K562 (cell line): Measurements from ENCODE around the gene SNX9. TPM values are rescaled to one million over a fixed set of nuclear protein-coding genes. Genes with fewer than 3 reads are reported as not detected.

Source experiments
- BCLAF1 ChIP-seq, 2 experiments: fragments of 450-650 bp in 1 of 2; IDR thresholded peaks; 2 replicates each; pipeline ENCODE4 v1.6.1; 2011 to 2017; ENCODE audit warnings: low read depth in 2 of 2, antibody characterized with exemption in 1 of 2, borderline replicate concordance in 1 of 2, low read length in 1 of 2, mild to moderate bottlenecking in 1 of 2, mixed read lengths in 1 of 2; ENCODE audit not compliant: control insufficient read depth in 1 of 2
- BRCA1 ChIP-seq, 2 experiments: fragments of 450-650 bp in 1 of 2; sonication (generic) in 1 of 2; formaldehyde crosslinking in 1 of 2; IDR thresholded peaks; 2 replicates each; pipeline versions ENCODE4 v1.5.0 to v1.6.1; 2017 to 2020; ENCODE audit warnings: mild to moderate bottlenecking in 1 of 2, missing genetic modification reagents in 1 of 2
- CAMTA2 ChIP-seq: fragments of 250-450 bp; sonication (Bioruptor Pico); conservative IDR thresholded peaks from 2 replicates; pipeline ENCODE4 v1.5.1; 2022
- CEBPZ ChIP-seq: fragments of 150-350 bp; IDR thresholded peaks from 2 replicates; pipeline ENCODE4 v1.6.1; 2014; ENCODE audit warnings: low read depth, mild to moderate bottlenecking, low read length, borderline replicate concordance
- CHD1 ChIP-seq: fragments of 200-600 bp; sonication (generic); IDR thresholded peaks from one replicate; pipeline ENCODE4 v1.6.1; 2012; ENCODE audit warnings: mild to moderate bottlenecking, moderate library complexity, low read length, inconsistent platforms
- CREM ChIP-seq: IDR thresholded peaks from 2 replicates; pipeline ENCODE4 v1.6.1; 2014; ENCODE audit warnings: antibody characterized with exemption, low read depth
- E2F1 ChIP-seq: sonication (generic); formaldehyde crosslinking; IDR thresholded peaks from 2 replicates; pipeline ENCODE4 v1.8.1; 2023; ENCODE audit warnings: mild to moderate bottlenecking, missing genetic modification reagents, moderate library complexity
- HEY1 ChIP-seq: fragments of 250-450 bp; sonication (Bioruptor Pico); IDR thresholded peaks from 2 replicates; pipeline ENCODE4 v1.5.0; 2020; ENCODE audit warnings: mild to moderate bottlenecking, moderate library complexity, borderline replicate concordance
- KAT2B ChIP-seq: IDR thresholded peaks from one replicate; pipeline ENCODE4 v1.6.1; 2012; ENCODE audit warnings: low read depth, mild to moderate bottlenecking, control low read depth, inconsistent platforms, low read length, moderate library complexity
- POLR2A ChIP-seq: fragments of 450-650 bp; conservative IDR thresholded peaks from 2 replicates; pipeline ENCODE4 v1.6.1; 2016
- POLR3A ChIP-seq: IDR thresholded peaks from 2 replicates; pipeline ENCODE4 v1.6.1; 2011; ENCODE audit warnings: borderline replicate concordance, mild to moderate bottlenecking, moderate library complexity; ENCODE audit not compliant: insufficient read length, insufficient read depth; ENCODE audit errors: extremely low read depth
- PURB ChIP-seq: sonication (generic); formaldehyde crosslinking; IDR thresholded peaks from 2 replicates; pipeline ENCODE4 v1.9.0; 2021; ENCODE audit warnings: low read depth, mild to moderate bottlenecking, missing genetic modification reagents
- PYGO2 ChIP-seq: fragments of 450-650 bp; IDR thresholded peaks from 2 replicates; pipeline ENCODE4 v1.6.1; 2016; ENCODE audit warnings: mild to moderate bottlenecking, missing genetic modification characterization, moderate library complexity, missing compliant biosample characterization
- RBM22 ChIP-seq: fragments of 200-400 bp; formaldehyde crosslinking; IDR thresholded peaks from 2 replicates; pipeline ENCODE4 v1.6.1; 2018; ENCODE audit warnings: low read length, low read depth; ENCODE audit not compliant: poor library complexity, severe bottlenecking
- SNRNP70 ChIP-seq: fragments of 200-400 bp; formaldehyde crosslinking; optimal IDR thresholded peaks from 2 replicates; pipeline ENCODE3; 2017; ENCODE audit warnings: low read depth, low read length
- ZBED1 ChIP-seq: IDR thresholded peaks from 2 replicates; pipeline ENCODE4 v1.6.1; 2014
- ZBTB33 ChIP-seq: sonication (generic); formaldehyde crosslinking; IDR thresholded peaks from 2 replicates; pipeline ENCODE4 v1.8.1; 2023; ENCODE audit warnings: mild to moderate bottlenecking, missing genetic modification reagents
- ZNF184 ChIP-seq: sonication (generic); formaldehyde crosslinking; IDR thresholded peaks from 2 replicates; pipeline ENCODE4 v1.5.0; 2020; ENCODE audit warnings: missing genetic modification reagents
- ZNF785 ChIP-seq: fragments of 250-450 bp; sonication (Bioruptor Pico); IDR thresholded peaks from 2 replicates; pipeline ENCODE4 v1.4.0; 2020; ENCODE audit warnings: mild to moderate bottlenecking
- polyA plus RNA-seq, 8 experiments: library from polyadenylated mRNA; depleted of rRNA in 4 of 8; stranded (reverse) in 5 of 8; unstranded in 3 of 8; fragments of >200 nt; fragmentation: Nextera tagmentation in 2 of 8; fragmentation: Illumina TruSeq in 1 of 8; extraction: Ambion mirVana in 2 of 8; extraction: Trizol in 1 of 8; gene quantifications; 2 replicates each; pipeline versions ENCODE4 v1.2.1 to v1.2.3, GENCODE V29; 2011 to 2014; ENCODE audit warnings: inconsistent platforms in 1 of 8, missing spikeins in 1 of 8
- total RNA-seq, 7 experiments: library from RNA; depleted of rRNA in 6 of 7; stranded (reverse); fragments of >200 nt in 6 of 7; fragmentation: Illumina TruSeq in 2 of 7; extraction: Trizol in 2 of 7; gene quantifications; 2 replicates each; pipeline versions ENCODE4 v1.2.1 to v1.2.3, GENCODE V29; 2011 to 2021; ENCODE audit warnings: low replicate concordance in 1 of 7

Gene SNX9
- total and polyA plus RNA-seq, 9 of the 15 experiments (the other 6 are each of a cell fraction or from before 2014, with no cell fraction given): 6.0 to 81.7 (median 57.1) TPM

- TF ChIP-seq BCLAF1 (IDR thresholded peaks at IDR 0.05; ENCODE audit: borderline replicate concordance in 1 of 2, control insufficient read depth in 1 of 2, low read depth in 2 of 2, low read length in 1 of 2) (no peak), POLR3A (no peak), HEY1 (CRISPR knock-in tag) (no peak), ZNF184 (CRISPR knock-in tag) (no peak), RBM22 (no peak), ZBED1 (no peak), POLR2A (no peak), CREM (no peak), CHD1 (no peak), CAMTA2 (CRISPR knock-in tag) (no peak), KAT2B (no peak), PURB (CRISPR knock-in tag) (no peak), PYGO2 (tag) (no peak), BRCA1 (IDR thresholded peaks at IDR 0.05) (no peak), BRCA1 (CRISPR knock-in tag; IDR thresholded peaks at IDR 0.05) (no peak), ZNF785 (CRISPR knock-in tag) (no peak), E2F1 (no peak), SNRNP70 (no peak), CEBPZ (no peak), ZBTB33 (CRISPR knock-in tag) (no peak)
These were observed 83.6 kb downstream of the SNX9 start (continued) for GRCh38 chr6:157906537-157907061.
